AG04450 (cell line): ENCODE data around the gene INPP5D. TPM values are rescaled to one million over a fixed set of nuclear protein-coding genes. Genes with fewer than 3 reads are reported as not detected.

ENCODE experiments used
- CTCF ChIA-PET: fragments of 300-600, 350-600 bp; formaldehyde crosslinking; extraction: SDS; loops from one replicate; lab custom pipeline; 2022; ENCODE audit warnings: antibody characterized with exemption, inconsistent platforms; lab: Charles Lee
- POLR2A ChIA-PET: fragments of 350-600 bp; formaldehyde crosslinking; extraction: SDS; loops from one replicate; lab custom pipeline; 2021; ENCODE audit warnings: antibody characterized with exemption, inconsistent platforms; lab: Yijun Ruan, JAX
- DNase-seq: peaks from one replicate; pipeline ENCODE4 v3.0.0-alpha.2; 2011; ENCODE audit warnings: low read depth, low spot score
- H3K27ac ChIP-seq: one replicate; pipeline ENCODE4 v1.5.1; 2012; ENCODE audit warnings: low read depth, low read length, control low read depth
- H3K27me3 ChIP-seq: one replicate; pipeline ENCODE4 v1.6.0; 2012; ENCODE audit warnings: low read length; ENCODE audit not compliant: control insufficient read depth, insufficient read depth
- H3K4me3 ChIP-seq: 2 replicates; pipeline ENCODE4 v1.5.1; 2011; ENCODE audit warnings: mild to moderate bottlenecking, low read depth, low read length, control low read depth
- H3K9me3 ChIP-seq: 2 replicates; pipeline ENCODE4 v1.5.1; 2012; ENCODE audit warnings: low read length; ENCODE audit not compliant: control insufficient read depth, insufficient read depth
- polyA plus RNA-seq: library from polyadenylated mRNA; depleted of rRNA; stranded (reverse); fragments of >200 nt; gene quantifications from 2 replicates; pipeline ENCODE4 v1.2.3, GENCODE V29; 2011
- TF ChIP-seq, protein P1 (sequence below): IDR thresholded peaks from 2 replicates; pipeline ENCODE4 v1.5.1; 2011; ENCODE audit warnings: low read depth, low read length, control low read depth, inconsistent platforms

INPP5D gene
- polyA plus RNA-seq, 1 experiment = 0.43 TPM

DNA sequence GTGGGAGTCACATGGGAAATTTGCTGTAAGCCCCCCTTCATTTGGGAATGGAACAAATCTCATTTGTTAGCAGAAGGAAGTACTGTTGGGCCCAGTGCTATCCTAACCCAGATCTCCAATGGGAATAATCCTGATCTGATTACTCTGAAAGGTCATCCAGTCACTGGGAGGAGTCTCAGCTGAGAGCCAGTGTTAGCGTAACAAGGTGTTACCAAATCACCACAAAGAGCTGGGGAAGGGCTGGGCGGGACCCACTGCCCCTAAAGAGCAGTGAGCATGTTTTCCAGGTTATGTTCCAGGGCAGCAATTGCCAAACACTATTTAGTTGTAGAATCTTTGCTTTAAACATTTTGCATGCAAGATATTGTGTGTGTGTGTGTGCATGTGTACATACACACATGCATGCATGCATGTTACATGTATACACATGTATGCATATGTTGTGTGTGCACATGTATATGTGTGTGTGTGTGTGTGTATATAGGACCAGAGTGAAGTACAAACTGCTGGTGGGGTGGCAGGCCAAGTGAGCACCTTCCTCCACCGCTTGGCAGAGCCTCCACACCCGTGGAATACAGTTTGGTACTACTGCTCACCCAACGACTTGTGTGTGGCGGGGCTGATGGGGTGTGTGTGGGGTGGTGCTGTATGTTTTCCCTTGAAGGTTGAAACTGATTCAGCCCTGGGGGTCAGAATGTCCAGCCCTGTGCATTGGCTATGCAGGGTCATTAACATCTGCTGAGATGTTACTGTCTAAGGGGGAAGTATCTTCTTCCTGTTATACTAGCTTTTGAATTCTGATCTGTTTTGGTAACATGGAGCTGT lies 15.2 kb downstream of the INPP5D start:
- ChIA-PET CTCF (interaction anchor here (1.2 kb wide), 1 partner anchor 21 kb away, joined by 4 read pairs; no protein-coding TSS in a partner anchor), POLR2A (no interaction called here)
- TF ChIP-seq, protein P1, sequence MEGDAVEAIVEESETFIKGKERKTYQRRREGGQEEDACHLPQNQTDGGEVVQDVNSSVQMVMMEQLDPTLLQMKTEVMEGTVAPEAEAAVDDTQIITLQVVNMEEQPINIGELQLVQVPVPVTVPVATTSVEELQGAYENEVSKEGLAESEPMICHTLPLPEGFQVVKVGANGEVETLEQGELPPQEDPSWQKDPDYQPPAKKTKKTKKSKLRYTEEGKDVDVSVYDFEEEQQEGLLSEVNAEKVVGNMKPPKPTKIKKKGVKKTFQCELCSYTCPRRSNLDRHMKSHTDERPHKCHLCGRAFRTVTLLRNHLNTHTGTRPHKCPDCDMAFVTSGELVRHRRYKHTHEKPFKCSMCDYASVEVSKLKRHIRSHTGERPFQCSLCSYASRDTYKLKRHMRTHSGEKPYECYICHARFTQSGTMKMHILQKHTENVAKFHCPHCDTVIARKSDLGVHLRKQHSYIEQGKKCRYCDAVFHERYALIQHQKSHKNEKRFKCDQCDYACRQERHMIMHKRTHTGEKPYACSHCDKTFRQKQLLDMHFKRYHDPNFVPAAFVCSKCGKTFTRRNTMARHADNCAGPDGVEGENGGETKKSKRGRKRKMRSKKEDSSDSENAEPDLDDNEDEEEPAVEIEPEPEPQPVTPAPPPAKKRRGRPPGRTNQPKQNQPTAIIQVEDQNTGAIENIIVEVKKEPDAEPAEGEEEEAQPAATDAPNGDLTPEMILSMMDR = no peak
- H3K4me3 ChIP-seq = no peak overlapping the region
- peaks cover 22% of the 10 kb centered on the region for H3K27me3 ChIP-seq
- H3K27ac ChIP-seq = no peak overlapping the region
- no peak for DNase-seq
- H3K9me3 ChIP-seq = no peaks in the 10 kb centered on the region

DNA sequence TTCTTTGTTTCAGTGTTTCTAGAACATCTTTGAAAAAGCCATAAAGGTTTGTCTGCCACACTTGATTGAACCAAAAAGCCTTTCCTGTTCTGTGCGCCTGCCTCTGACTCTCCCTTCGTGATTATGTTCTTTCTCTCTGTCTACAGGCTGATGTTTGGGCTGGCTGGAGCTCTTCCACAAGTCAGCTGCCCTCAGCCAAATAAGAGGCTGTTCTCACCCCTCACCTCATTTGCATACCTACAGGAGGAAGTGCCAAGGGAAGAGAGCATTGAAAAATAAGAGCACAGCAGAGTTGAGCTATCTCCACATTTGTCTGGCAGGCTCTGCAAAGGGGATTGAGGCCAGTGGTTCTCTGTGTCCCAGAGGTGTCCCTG lies 15.8 kb downstream of the INPP5D start:
- DNase-seq = no peak
- ChIA-PET POLR2A (no interaction called here), CTCF (interaction anchor here (1.2 kb wide), 1 partner anchor 21 kb away, joined by 4 read pairs; no protein-coding TSS in a partner anchor)
- Histone ChIP-seq H3K27me3 (peaks cover 25% of the 10 kb centered on the region), H3K4me3 (no peak overlapping the region), H3K27ac (no peak overlapping the region), H3K9me3 (no peaks in the 10 kb centered on the region)
- TF ChIP-seq, protein P1 = no peak

DNA sequence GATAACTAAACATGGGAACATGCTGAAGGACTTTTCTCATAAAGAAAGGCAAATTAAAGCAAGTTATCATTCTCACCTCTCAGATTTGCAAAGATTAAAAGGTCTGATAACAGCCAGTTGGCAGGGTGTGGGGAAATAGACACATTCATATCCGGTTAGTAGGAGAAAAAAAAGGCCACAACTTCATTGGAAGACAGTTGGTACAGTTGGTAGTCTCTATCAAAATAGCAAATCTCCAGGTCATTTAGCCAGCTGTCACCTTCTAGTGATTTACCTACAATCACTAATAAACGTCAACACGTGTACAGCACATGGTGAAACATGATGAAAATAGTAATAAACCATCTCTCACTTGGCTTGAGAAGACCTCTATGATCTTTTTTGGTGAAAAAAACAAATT lies 16.6 kb downstream of the INPP5D start:
- Histone ChIP-seq H3K4me3 (no peak overlapping the region), H3K27me3 (peaks cover 27% of the 10 kb centered on the region), H3K27ac (no peak overlapping the region), H3K9me3 (no peaks in the 10 kb centered on the region)
- ChIA-PET POLR2A (no interaction called here), CTCF (no interaction called here)
- TF ChIP-seq, protein P1 = no peak
- no peak for DNase-seq

DNA sequence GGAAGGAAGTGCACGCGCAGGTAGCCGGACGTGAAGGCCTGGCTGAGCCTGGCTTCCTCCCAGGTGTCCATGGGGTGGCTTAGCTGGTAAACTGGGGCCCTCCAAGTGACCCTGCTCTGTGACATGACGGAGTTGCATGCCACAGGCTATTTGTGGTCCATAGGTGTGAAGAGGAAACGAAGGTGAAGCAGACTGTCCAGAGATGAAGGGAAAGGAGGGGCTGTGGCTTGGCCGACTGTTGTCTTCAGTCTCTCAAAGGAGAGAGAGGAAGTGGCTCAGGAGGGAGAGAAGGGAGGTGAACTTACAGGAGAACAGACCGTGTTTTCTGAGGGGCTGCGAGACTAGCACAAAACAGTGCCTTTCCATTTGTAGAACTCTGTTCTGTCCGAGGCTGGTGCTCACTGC lies 19.3 kb downstream of the INPP5D start:
- Histone ChIP-seq H3K4me3 (no peak overlapping the region), H3K27ac (no peak overlapping the region), H3K27me3 (peaks cover 31% of the 10 kb centered on the region), H3K9me3 (no peaks in the 10 kb centered on the region)
- ChIA-PET POLR2A (no interaction called here), CTCF (interaction anchor here (0.6 kb wide), 1 partner anchor 22 kb away, joined by 3 read pairs; no protein-coding TSS in a partner anchor)
- TF ChIP-seq, protein P1 = no peak
- DNase-seq = no peak
